CD4-positive, alpha-beta T cell (primary cell): ENCODE data around the gene SLC49A4. TPM values are rescaled to one million over a fixed set of nuclear protein-coding genes. Genes with fewer than 3 reads are reported as not detected.

Experiments used
- ATAC-seq: fragments of 200-7000 bp; cut with Tn5 transposase; one replicate; pipeline ENCODE4 v1.10.0; 2022; ENCODE audit warnings: mild to moderate bottlenecking; ENCODE audit not compliant: poor library complexity
- CTCF ChIA-PET: fragments of 350-600 bp; sonication (Branson Sonifier 250); formaldehyde crosslinking; loops from one replicate; lab custom pipeline; 2021; ENCODE audit warnings: antibody characterized with exemption, inconsistent platforms; lab: Charles Lee
- POLR2A ChIA-PET: fragments of 350-600 bp; sonication (Branson Sonifier 250); formaldehyde crosslinking; loops from one replicate; lab custom pipeline; 2021; ENCODE audit warnings: antibody characterized with exemption, inconsistent platforms; lab: Charles Lee
- DNase-seq, 14 experiments: peaks; one replicate each; pipeline ENCODE4 v3.0.0-alpha.2; 2013 to 2020; ENCODE audit warnings: mixed read lengths in 2 of 14
- H3K27ac ChIP-seq, 2 donors: one replicate each; pipeline versions ENCODE4 v1.5.1 to v1.7.0; 2013; ENCODE audit warnings: low read length in 2 of 2, low read depth in 1 of 2, mild to moderate bottlenecking in 1 of 2
- H3K27me3 ChIP-seq, 2 experiments: 1 replicate in 1 of 2; 2 replicates in 1 of 2; pipeline versions ENCODE4 v1.6.1 to v1.7.0; 2013; ENCODE audit warnings: low read length in 2 of 2, control low read depth in 1 of 2, mild to moderate bottlenecking in 1 of 2, moderate library complexity in 1 of 2; ENCODE audit not compliant: insufficient read depth in 2 of 2, control insufficient read depth in 1 of 2
- H3K36me3 ChIP-seq: one replicate; pipeline ENCODE4 v1.6.1; 2013; ENCODE audit warnings: low read length, control low read depth; ENCODE audit not compliant: insufficient read depth
- H3K4me1 ChIP-seq: one replicate; pipeline ENCODE4 v1.6.1; 2013; ENCODE audit warnings: low read length, control low read depth; ENCODE audit not compliant: insufficient read depth
- H3K4me3 ChIP-seq: one replicate; pipeline ENCODE4 v1.5.1; 2013; ENCODE audit warnings: mild to moderate bottlenecking, low read length, moderate library complexity
- H3K9me3 ChIP-seq, 2 experiments: 1 replicate in 1 of 2; 2 replicates in 1 of 2; pipeline versions ENCODE4 v1.6.1 to v1.7.0; 2013; ENCODE audit warnings: low read length in 2 of 2, mild to moderate bottlenecking in 2 of 2, control low read depth in 1 of 2, moderate library complexity in 1 of 2; ENCODE audit not compliant: control insufficient read depth in 1 of 2, insufficient read depth in 1 of 2
- H3K27ac Mint-ChIP-seq: one replicate; pipeline ENCODE4 v1.8.0; 2020; ENCODE audit warnings: mixed read lengths
- H3K27me3 Mint-ChIP-seq: one replicate; pipeline ENCODE4 v1.8.0; 2021; ENCODE audit warnings: mixed read lengths
- H3K36me3 Mint-ChIP-seq: one replicate; pipeline ENCODE4 v1.8.0; 2021; ENCODE audit warnings: low read depth, mixed read lengths
- H3K4me1 Mint-ChIP-seq: one replicate; pipeline ENCODE4 v1.8.0; 2021; ENCODE audit warnings: low read depth, mixed read lengths
- H3K4me3 Mint-ChIP-seq: one replicate; pipeline ENCODE4 v1.8.0; 2020; ENCODE audit warnings: mild to moderate bottlenecking, mixed read lengths
- H3K9me3 Mint-ChIP-seq: one replicate; pipeline ENCODE4 v1.8.0; 2020; ENCODE audit warnings: mixed read lengths
- intact Hi-C, 2 experiments: fragments of 100-400 bp; cut with DNase I in 1 of 2; cut with micrococcal nuclease in 1 of 2; formaldehyde crosslinking; loops; one replicate each; pipeline versions ENCODE4 v1.15.1 to v1.9.0; 2023 to 2025; cut with DNase I, micrococcal nuclease
- total RNA-seq, 174 experiments: library from RNA in 2 of 174; stranded (reverse) in 2 of 174; gene quantifications; one replicate each; pipeline ENCODE4 v1.2.3 and lab custom pipeline; 2021 to 2026
- TF ChIP-seq, protein P1 (sequence below): fragments of 200-600 bp; IDR thresholded peaks from one replicate; pipeline ENCODE4 v1.8.0; 2022; ENCODE audit warnings: antibody characterized with exemption, mild to moderate bottlenecking

The SLC49A4 gene
- total RNA-seq, 2 experiments from 2014 or later: 4.7 to 5.1 TPM

GRCh38 chr3:122800031-122800430, 5.2 kb downstream of the SLC49A4 start:
- POLR2A ChIA-PET: no interaction called here
- no peaks in the 10 kb centered on the region for H3K27me3 Mint-ChIP-seq
- TF ChIP-seq, protein P1, sequence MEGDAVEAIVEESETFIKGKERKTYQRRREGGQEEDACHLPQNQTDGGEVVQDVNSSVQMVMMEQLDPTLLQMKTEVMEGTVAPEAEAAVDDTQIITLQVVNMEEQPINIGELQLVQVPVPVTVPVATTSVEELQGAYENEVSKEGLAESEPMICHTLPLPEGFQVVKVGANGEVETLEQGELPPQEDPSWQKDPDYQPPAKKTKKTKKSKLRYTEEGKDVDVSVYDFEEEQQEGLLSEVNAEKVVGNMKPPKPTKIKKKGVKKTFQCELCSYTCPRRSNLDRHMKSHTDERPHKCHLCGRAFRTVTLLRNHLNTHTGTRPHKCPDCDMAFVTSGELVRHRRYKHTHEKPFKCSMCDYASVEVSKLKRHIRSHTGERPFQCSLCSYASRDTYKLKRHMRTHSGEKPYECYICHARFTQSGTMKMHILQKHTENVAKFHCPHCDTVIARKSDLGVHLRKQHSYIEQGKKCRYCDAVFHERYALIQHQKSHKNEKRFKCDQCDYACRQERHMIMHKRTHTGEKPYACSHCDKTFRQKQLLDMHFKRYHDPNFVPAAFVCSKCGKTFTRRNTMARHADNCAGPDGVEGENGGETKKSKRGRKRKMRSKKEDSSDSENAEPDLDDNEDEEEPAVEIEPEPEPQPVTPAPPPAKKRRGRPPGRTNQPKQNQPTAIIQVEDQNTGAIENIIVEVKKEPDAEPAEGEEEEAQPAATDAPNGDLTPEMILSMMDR: no peak
- Histone ChIP-seq H3K4me3 (no peak overlapping the region), H3K9me3 (no peaks in the 10 kb centered on the region), H3K27ac (no peak overlapping the region), H3K4me1 (peaks cover 20% of the 10 kb centered on the region), H3K27me3 (no peaks in the 10 kb centered on the region), H3K36me3 (no peaks in the 10 kb centered on the region)
- no peak for ATAC-seq
- CTCF ChIA-PET: no interaction called here
- DNase-seq: no peak
- no peak overlapping the region for H3K4me3 Mint-ChIP-seq
- no peak overlapping the region for H3K27ac Mint-ChIP-seq
- H3K9me3 Mint-ChIP-seq: no peaks in the 10 kb centered on the region
- peaks cover 29% of the 10 kb centered on the region for H3K4me1 Mint-ChIP-seq
- intact Hi-C loops: no loop called here
- peaks cover 6% of the 10 kb centered on the region for H3K36me3 Mint-ChIP-seq

GRCh38 chr3:122800706-122801237, 5.9 kb downstream of the SLC49A4 start:
- DNase-seq (no peak), ATAC-seq (no peak)
- intact Hi-C loops: no loop called here
- Histone ChIP-seq H3K4me3 (no peak overlapping the region), H3K4me1 (peaks cover 14% of the 10 kb centered on the region), H3K36me3 (no peaks in the 10 kb centered on the region), H3K9me3 (no peaks in the 10 kb centered on the region), H3K27ac (no peak overlapping the region), H3K27me3 (no peaks in the 10 kb centered on the region)
- CTCF ChIA-PET: no interaction called here
- Mint-ChIP-seq H3K27me3 (no peaks in the 10 kb centered on the region), H3K9me3 (no peaks in the 10 kb centered on the region), H3K27ac (no peak overlapping the region), H3K36me3 (peaks cover 6% of the 10 kb centered on the region), H3K4me1 (peaks cover 25% of the 10 kb centered on the region), H3K4me3 (no peak overlapping the region)
- POLR2A ChIA-PET: no interaction called here
- TF ChIP-seq, protein P1: no peak

GRCh38 chr3:122802323-122802722, 7.5 kb downstream of the SLC49A4 start:
- TF ChIP-seq, protein P1: no peak
- Histone ChIP-seq H3K36me3 (no peaks in the 10 kb centered on the region), H3K4me1 (peaks cover 4% of the 10 kb centered on the region), H3K27me3 (no peaks in the 10 kb centered on the region), H3K27ac (no peak overlapping the region), H3K9me3 (no peaks in the 10 kb centered on the region), H3K4me3 (no peak overlapping the region)
- Mint-ChIP-seq H3K9me3 (no peaks in the 10 kb centered on the region), H3K27me3 (no peaks in the 10 kb centered on the region), H3K36me3 (peaks cover 10% of the 10 kb centered on the region), H3K4me1 (peaks cover 10% of the 10 kb centered on the region), H3K4me3 (no peak overlapping the region), H3K27ac (no peak overlapping the region)
- POLR2A ChIA-PET: no interaction called here
- no peak for ATAC-seq
- no peak for DNase-seq
- CTCF ChIA-PET: no interaction called here
- intact Hi-C loops: no loop called here
